GM19438 (cell line): ENCODE results near the gene SOX30.
A peak's percentile ranks its signal among the peaks of the same experiment; 100 is the strongest.

Source experiments
- ATAC-seq: cut with Tn5 transposase; IDR thresholded peaks from one replicate; pipeline ENCODE4 v1.9.1; 2021; ENCODE audit warnings: low read depth; ENCODE audit not compliant: unreplicated experiment

The SOX30 gene

DNA sequence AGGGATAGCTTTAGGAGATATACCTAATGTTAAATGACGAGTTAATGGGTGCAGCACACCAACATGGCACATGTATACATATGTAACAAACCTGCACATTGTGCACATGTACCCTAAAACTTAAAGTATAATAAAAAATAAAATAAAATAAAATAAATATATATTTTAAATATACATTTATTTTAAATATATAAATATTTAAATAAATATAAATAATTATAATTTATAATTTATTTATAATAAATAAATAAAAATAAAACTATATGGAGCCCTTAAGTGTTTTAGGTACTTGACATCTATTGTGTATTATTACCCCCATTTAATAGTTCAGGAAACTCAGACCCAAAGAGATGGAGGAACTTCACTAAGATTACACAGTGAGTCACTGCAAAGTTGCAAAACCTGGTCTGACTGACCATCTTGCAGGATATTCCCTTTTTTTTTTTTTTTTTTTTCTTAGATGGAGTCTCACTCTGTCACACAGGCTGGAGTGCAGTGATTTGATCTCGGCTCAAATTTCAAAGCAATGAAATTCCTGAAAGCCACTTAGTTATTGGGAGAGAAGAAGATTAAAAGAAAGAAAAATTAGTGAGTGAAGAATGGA lies 13.3 kb upstream of the SOX30 start:
- ATAC-seq, result no peak

- ATAC-seq, result no peak
These were observed 7.8 kb upstream of the SOX30 start for GRCh38 chr5:157659868-157660660.

DNA sequence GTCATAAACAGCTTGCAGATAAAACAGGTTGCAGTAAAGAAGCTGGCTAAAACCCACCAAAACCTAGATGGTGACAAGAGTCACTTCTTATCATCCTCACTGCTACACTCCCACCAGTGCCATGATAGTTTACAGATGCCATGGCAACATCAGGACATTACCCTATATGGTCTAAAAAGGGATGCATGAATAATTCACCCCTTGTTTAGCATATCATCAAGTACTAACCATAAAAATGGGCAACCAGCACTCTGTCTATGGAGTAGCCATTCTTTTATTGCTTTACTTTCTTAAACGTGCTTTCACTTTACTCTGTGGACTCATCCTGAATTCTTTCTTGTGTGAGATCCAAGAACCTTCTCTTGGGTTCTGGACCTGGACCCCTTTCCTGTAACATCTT lies 6.7 kb upstream of the SOX30 start:
- no peak for ATAC-seq

DNA sequence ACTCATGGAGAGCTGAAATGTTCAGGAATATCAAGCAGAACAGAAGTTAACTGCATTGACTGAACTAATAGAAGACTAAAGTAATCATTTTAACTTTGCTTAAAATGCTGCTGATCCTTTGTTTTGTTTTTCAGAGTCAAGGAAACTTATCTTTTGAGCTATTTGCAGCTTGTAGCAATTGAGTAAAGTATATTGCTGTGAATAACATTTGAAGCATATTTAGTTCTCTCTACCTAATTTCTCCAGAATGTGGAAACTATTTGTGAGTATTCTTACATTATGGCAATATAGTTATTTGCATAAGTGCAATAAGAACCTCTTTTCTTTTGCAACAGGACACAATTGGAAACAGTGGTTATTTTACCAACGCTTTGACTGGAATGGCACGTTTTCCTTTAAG lies 5.3 kb upstream of the SOX30 start:
- no peak for ATAC-seq

DNA sequence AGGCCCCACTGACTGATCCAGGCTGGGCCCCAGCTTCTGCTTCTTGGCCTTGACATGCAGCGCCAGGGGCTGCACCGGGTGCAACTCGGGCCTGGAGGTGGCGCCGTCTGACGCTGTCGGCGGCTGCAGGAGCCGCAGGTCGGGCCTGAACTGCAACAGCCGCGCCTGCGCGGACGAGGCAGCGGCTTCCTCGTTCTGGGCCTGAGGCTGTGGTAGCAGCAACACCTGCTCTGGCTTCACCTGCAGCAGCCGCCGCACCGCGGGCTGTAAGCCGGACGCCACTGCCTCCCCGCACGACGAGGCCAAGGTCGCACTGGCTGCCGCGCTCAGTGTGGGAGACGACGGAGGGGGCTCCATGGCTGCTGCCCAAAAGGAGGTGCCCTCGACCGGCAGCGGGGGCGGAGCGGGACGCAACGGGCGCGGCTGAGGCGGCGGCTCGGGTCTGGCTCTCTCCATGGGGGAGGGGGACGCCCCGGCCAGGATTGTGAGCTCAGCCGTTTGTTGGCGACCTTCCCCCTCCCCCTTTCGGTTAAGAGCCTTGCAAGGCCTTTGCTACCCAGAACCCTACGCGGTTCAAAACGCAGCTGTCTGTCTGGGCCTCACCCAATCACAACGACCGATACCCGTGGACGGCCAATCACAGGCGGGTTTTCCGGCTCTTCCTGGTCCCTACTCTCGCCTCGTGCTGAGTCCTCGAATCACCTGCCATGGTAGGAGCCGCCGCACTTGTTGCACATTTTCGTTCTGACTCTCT lies 438 bp downstream of the SOX30 start:
- ATAC-seq, result peak; percentile 81

GRCh38 chr5:157650991-157651611 lies 1.1 kb downstream of the SOX30 start:
- ATAC-seq, result no peak

DNA sequence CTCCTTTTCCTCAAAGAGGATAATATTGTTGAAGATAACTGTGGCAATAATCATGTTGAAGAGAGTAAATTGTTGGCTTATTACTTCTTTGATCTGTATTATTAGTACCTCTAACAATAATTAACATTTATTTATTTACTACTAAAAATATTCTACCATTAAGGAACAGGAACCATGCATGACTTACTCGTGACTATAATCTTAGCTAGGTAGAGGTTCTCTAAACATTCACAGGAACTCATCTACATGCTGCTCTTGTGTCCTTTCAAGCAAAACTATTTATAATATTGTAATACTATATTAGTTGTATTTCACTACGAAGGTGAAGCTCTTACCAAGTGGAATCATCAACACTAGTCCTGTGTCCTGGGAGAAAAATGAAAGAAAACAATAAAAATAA lies 3.1 kb downstream of the SOX30 start:
- no peak for ATAC-seq

GRCh38 chr5:157648275-157648990 lies 3.8 kb downstream of the SOX30 start:
- ATAC-seq, result no peak

DNA sequence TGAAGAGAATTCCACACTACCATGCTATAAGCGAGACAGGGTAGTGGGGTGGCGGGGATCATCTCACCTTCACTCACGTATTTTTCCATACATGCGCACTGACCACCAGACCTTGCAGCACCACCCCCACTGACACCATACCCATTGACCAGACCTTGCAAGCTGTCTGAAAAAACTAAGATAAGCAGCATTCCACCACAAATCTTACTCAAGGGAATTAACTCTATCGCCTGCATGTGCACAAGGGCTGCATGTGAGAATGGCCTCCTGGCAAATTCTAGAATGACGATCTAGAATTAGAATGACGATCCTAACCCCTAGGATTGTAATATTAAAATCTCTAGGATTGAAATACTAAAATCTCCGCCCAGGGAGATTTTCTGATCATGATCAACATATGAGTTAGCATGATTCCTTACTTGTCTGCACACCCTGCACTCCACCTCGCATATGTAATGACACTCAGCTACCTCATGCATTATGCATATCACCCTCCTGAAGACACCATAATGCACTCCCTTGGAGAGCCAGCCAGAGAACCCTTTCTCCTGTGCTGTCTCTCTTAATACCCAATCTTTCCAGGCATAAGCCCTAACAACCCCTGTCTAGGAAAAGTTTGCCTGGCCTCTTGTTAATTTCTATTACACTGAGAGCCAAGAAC lies 11.7 kb downstream of the SOX30 start:
- ATAC-seq, result no peak

DNA sequence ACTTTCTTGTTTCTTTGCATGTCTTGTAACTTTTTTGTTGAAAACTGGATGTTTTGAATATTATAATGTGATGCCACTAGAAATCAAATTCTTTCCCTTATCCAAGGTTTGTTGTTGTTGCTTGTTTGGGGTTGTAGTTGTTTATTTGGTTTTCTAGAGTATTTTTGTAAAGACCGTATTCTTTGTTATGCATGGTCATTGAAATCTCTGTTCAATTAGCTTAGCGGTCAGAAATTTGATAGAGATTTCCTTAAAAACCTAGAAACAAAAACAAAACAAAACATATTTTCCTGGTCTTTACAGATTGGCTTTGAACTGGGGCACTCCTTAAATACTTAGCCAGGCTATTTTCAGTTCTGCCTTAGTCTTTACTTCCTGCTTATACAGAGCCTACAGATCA lies 21.9 kb downstream of the SOX30 start:
- ATAC-seq, result no peak

DNA sequence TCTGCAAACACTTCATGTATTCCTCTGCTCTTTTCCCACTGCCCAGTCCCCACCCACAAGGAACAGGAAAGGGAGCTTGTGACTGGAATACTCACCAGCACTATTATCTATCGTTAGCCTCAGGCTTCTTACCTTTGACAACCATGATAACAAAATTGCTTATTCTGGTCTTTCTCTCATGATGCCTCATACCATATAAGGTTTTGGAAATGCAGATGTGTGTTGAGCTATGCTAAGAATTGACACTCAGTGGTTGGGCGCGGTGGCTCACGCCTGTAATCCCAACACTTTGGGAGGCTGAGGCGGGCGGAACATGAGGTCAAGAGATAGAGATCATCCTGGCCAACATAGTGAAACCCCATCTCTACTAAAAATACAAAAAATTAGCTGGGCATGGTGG lies 25.4 kb downstream of the SOX30 start:
- no peak for ATAC-seq

GRCh38 chr5:157624144-157624543 lies 28.1 kb downstream of the SOX30 start:
- ATAC-seq, result no peak

- ATAC-seq, result no peak
These were observed 31.5 kb downstream of the SOX30 start for GRCh38 chr5:157620776-157621175.

DNA sequence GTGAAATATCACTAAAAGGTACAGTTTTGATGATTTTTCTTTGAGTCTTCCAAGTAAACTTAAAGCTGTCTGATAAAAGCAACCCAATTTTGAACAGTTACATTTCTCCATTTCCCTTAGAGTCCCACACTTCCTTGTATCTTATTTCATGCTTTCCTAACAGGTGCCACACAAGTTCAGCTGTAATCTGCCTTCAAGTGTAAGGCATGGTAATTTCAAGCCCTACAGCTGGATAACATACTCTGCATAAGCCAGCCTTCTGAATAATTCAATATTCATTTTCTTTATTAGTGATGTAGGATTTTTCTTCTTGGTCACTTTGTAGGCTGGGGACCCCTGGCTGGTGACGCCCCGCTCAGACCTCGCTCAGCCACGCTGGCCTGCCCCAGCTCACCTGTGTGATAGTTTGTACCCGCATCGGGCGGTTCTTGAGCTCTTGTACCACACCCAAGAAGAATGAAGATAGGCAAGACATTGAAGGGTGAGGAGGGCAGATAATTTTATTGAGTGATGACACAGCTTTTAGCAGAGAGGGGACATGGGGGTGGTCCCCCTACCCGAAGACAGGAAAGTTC lies 34.0 kb downstream of the SOX30 start:
- ATAC-seq, result no peak

DNA sequence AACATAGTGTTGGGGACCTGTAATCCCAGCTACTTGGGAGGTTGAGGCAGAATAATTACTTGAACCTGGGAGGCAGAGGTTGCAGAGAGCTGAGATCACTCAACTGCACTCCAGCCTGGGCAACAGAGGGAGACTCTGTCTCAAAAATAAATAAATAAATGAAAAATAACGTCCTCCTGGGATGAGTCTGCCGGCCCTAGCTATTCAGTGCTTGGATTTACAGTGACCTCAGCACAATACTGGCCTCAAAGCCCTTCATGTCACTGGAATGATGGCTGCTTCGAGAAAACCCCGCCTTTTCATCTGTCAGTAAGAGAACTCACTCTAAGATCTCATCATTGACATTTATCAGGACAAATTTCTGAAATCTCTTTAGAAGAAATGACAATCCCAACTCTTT lies 35.5 kb downstream of the SOX30 start:
- ATAC-seq, result no peak

GRCh38 chr5:157613385-157614245 lies 38.6 kb downstream of the SOX30 start:
- no peak for ATAC-seq

DNA sequence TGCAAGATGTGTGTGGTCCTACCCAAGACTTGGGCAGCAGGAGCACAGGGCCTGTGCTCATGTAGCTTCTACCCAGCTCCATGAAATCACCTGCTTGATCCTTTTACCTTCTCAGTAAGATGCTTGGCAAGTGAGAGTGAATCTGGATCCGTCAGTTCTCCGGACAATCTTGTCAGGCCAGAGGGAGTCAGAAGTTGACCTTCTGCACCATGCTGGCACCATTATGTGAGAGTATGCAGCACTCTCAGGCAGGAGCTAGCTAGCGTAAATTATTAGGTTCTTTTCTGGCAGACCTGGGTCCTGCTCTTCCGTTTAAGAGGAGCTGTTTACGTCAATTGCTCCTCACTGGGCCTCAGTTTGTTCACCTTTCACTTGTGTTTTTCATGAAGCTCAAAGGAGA lies 39.7 kb downstream of the SOX30 start:
- no peak for ATAC-seq

- ATAC-seq, result peak; percentile 68
These were observed 40.4 kb downstream of the SOX30 start for GRCh38 chr5:157611571-157612476.
